SH-SY5Y (cell line): ENCODE results near the gene MARK1.

Experiments
- GATA2 ChIP-seq: IDR thresholded peaks from 2 replicates; pipeline ENCODE4 v1.6.1; 2011; ENCODE audit warnings: mild to moderate bottlenecking, low read depth, low read length
- GATA3 ChIP-seq: IDR thresholded peaks from 2 replicates; pipeline ENCODE4 v1.6.1; 2011; ENCODE audit warnings: low read depth, mild to moderate bottlenecking, low read length, moderate library complexity

Gene MARK1

GRCh38 chr1:220527908-220528678 is at the start of gene MARK1:
TSS of gene MARK1 (plus strand) at chr1:220528136. CDS start at chr1:220528823, 687 bp downstream.
- no peak for TF ChIP-seq GATA3
- no peak; the same call in 1 of the 2 replicates for TF ChIP-seq GATA2

- TF ChIP-seq GATA3, result no peak
- no peak for TF ChIP-seq GATA2
These were observed 44.2 kb upstream of the MARK1 start for GRCh38 chr1:220483700-220484099.

- TF ChIP-seq GATA3 (no peak), GATA2 (no peak)
These were observed 43.8 kb upstream of the MARK1 start for GRCh38 chr1:220484135-220484534.

- no peak for TF ChIP-seq GATA3
- no peak for TF ChIP-seq GATA2
These were observed 42.8 kb upstream of the MARK1 start for GRCh38 chr1:220485131-220485530.

- TF ChIP-seq GATA2 (no peak), GATA3 (no peak)
These were observed 42.1 kb upstream of the MARK1 start for GRCh38 chr1:220485791-220486190.

GRCh38 chr1:220487297-220487820 is 40.6 kb upstream of the MARK1 start:
- TF ChIP-seq GATA3 (no peak), GATA2 (no peak)

- no peak for TF ChIP-seq GATA3
- no peak for TF ChIP-seq GATA2
These were observed 36.0 kb upstream of the MARK1 start for GRCh38 chr1:220491891-220492290.

- TF ChIP-seq GATA3 (no peak), GATA2 (no peak)
These were observed 30.6 kb upstream of the MARK1 start for GRCh38 chr1:220497220-220497947.

- TF ChIP-seq GATA2, result no peak
- no peak for TF ChIP-seq GATA3
These were observed 29.7 kb upstream of the MARK1 start for GRCh38 chr1:220498188-220498587.

- TF ChIP-seq GATA2 (no peak), GATA3 (no peak)
These were observed 27.6 kb upstream of the MARK1 start for GRCh38 chr1:220500372-220500771.

GRCh38 chr1:220504329-220504728 is 23.6 kb upstream of the MARK1 start:
- TF ChIP-seq GATA2 (no peak), GATA3 (no peak)

- TF ChIP-seq GATA2, result no peak
- no peak for TF ChIP-seq GATA3
These were observed 20.9 kb upstream of the MARK1 start for GRCh38 chr1:220507085-220507484.

GRCh38 chr1:220511179-220511578 is 16.8 kb upstream of the MARK1 start:
- TF ChIP-seq GATA3, result no peak
- no peak for TF ChIP-seq GATA2

GRCh38 chr1:220511785-220512184 is 16.2 kb upstream of the MARK1 start:
- TF ChIP-seq GATA2 (no peak), GATA3 (no peak)

- TF ChIP-seq GATA2 (no peak), GATA3 (no peak)
These were observed 14.1 kb upstream of the MARK1 start for GRCh38 chr1:220513834-220514233.

GRCh38 chr1:220514256-220514655 is 13.7 kb upstream of the MARK1 start:
- TF ChIP-seq GATA2, result no peak
- TF ChIP-seq GATA3, result no peak
